HFF-Myc (cell line): ENCODE measurements around the gene ING3.

Experiments
- DNase-seq: peaks from one replicate; pipeline ENCODE4 v3.0.0-alpha.2; 2011; ENCODE audit warnings: low read depth; ENCODE audit errors: extremely low read depth
- H3K4me3 ChIP-seq: replicated peaks from 2 replicates; pipeline ENCODE4 v1.5.1; 2011; ENCODE audit warnings: low read depth, mild to moderate bottlenecking, control low read depth, low read length
- CTCF ChIP-seq: IDR thresholded peaks from 2 replicates; pipeline ENCODE4 v1.5.1; 2012; ENCODE audit warnings: mild to moderate bottlenecking, low read depth, low read length, control low read depth; ENCODE audit errors: missing control alignments

The ING3 gene

GRCh38 chr7:120997882-120998474 is 47.4 kb downstream of the ING3 start:
- no peak for DNase-seq
- TF ChIP-seq CTCF = no peak
- H3K4me3 ChIP-seq = no peak overlapping the region

- no peak overlapping the region for H3K4me3 ChIP-seq
- no peak for TF ChIP-seq CTCF
- DNase-seq = no peak
Observed at GRCh38 chr7:120998520-120998919, 47.9 kb downstream of the ING3 start.

GRCh38 chr7:120998996-120999565 is 48.5 kb downstream of the ING3 start:
- H3K4me3 ChIP-seq = no peak overlapping the region
- DNase-seq = no peak
- TF ChIP-seq CTCF = no peak

- H3K4me3 ChIP-seq = no peak overlapping the region
- TF ChIP-seq CTCF = no peak
- DNase-seq = no peak
Observed at GRCh38 chr7:121000081-121000983, 49.8 kb downstream of the ING3 start.

- DNase-seq = no peak
- no peak for TF ChIP-seq CTCF
- no peak overlapping the region for H3K4me3 ChIP-seq
Observed at GRCh38 chr7:121001234-121001906, 50.8 kb downstream of the ING3 start.

- no peak for DNase-seq
- TF ChIP-seq CTCF = no peak
- H3K4me3 ChIP-seq = no peak overlapping the region
Observed at GRCh38 chr7:121002048-121002756, 51.6 kb downstream of the ING3 start.
